ENCODE data around the gene AVP.

GRCh38 chr20:3129094-3129493, 44.6 kb upstream of the AVP start:
- TF ChIP-seq CTCF (IDR thresholded peaks at IDR 0.05; ENCODE audit: poor library complexity, severe bottlenecking): no peak
- TF ChIP-seq EP300 (conservative IDR thresholded peaks at IDR 0.05; ENCODE audit: poor library complexity, severe bottlenecking): no peak
- no peak for TF ChIP-seq EZH2 (IDR thresholded peaks at IDR 0.05; ENCODE audit: borderline replicate concordance, insufficient read depth, low read length, poor library complexity, severe bottlenecking)
- no peak for TF ChIP-seq POLR2AphosphoS5 (IDR thresholded peaks at IDR 0.05)
- TF ChIP-seq RAD21 (conservative IDR thresholded peaks at IDR 0.05): no peak
- TF ChIP-seq REST (IDR thresholded peaks at IDR 0.05; ENCODE audit: borderline replicate concordance): no peak
- TF ChIP-seq TAF1 (IDR thresholded peaks at IDR 0.05; ENCODE audit: low read depth): no peak
